Spleen (tissue), 7 donors: ENCODE measurements around the gene SDC1.

Experiments
- POLR2A ChIP-seq, 3 donors: fragments of 450-650 bp; IDR thresholded peaks; one replicate each; pipeline ENCODE4 v1.5.1; 2017; ENCODE audit warnings: antibody characterized with exemption in 3 of 3, mild to moderate bottlenecking in 1 of 3
- POLR2AphosphoS5 ChIP-seq, 3 donors: sonication (generic); formaldehyde crosslinking; IDR thresholded peaks; one replicate each; pipeline ENCODE4 v1.5.1; 2017; ENCODE audit warnings: antibody characterized with exemption in 3 of 3
- TF ChIP-seq, protein P1 (sequence below), 11 experiments: fragments of 200-600 bp in 7 of 11; fragments of 450-650 bp in 4 of 11; sonication (generic) in 4 of 11; IDR thresholded peaks in 8 of 11; conservative IDR thresholded peaks in 3 of 11; 1 replicate in 7 of 11; 2 replicates in 4 of 11; pipeline versions ENCODE4 v1.4.0 to v1.8.0; 2016 to 2021; ENCODE audit warnings: antibody characterized with exemption in 11 of 11, inconsistent platforms in 4 of 11, mild to moderate bottlenecking in 1 of 11
- donor health status: DM: no; HTN: no; CAD: no; lungs with moderate emphysema.
- donor health status: DM: no; HTN: no; CAD: no.
- donor health status: DM: no; HTN: no; CAD: no.

GRCh38 chr2:20164734-20165478 lies 60.0 kb downstream of the SDC1 start:
- TF ChIP-seq, protein P1, sequence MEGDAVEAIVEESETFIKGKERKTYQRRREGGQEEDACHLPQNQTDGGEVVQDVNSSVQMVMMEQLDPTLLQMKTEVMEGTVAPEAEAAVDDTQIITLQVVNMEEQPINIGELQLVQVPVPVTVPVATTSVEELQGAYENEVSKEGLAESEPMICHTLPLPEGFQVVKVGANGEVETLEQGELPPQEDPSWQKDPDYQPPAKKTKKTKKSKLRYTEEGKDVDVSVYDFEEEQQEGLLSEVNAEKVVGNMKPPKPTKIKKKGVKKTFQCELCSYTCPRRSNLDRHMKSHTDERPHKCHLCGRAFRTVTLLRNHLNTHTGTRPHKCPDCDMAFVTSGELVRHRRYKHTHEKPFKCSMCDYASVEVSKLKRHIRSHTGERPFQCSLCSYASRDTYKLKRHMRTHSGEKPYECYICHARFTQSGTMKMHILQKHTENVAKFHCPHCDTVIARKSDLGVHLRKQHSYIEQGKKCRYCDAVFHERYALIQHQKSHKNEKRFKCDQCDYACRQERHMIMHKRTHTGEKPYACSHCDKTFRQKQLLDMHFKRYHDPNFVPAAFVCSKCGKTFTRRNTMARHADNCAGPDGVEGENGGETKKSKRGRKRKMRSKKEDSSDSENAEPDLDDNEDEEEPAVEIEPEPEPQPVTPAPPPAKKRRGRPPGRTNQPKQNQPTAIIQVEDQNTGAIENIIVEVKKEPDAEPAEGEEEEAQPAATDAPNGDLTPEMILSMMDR (IDR thresholded peaks at IDR 0.05 in 8 of 11, conservative IDR thresholded peaks at IDR 0.05 in 3 of 11): no peak
- TF ChIP-seq POLR2AphosphoS5 (IDR thresholded peaks at IDR 0.05) (no peak), POLR2A (IDR thresholded peaks at IDR 0.05) (no peak)
